WTC11 (cell line): ENCODE measurements around the gene OR6M1.

ENCODE experiments used
- EMX1 ChIP-seq: fragments of 250-450 bp; sonication (Bioruptor Pico); IDR thresholded peaks from 2 replicates; pipeline ENCODE4 v1.8.0; 2021; ENCODE audit warnings: mild to moderate bottlenecking
- ESRRA ChIP-seq: sonication (generic); formaldehyde crosslinking; IDR thresholded peaks from 2 replicates; pipeline ENCODE4 v1.8.1; 2022; ENCODE audit warnings: mild to moderate bottlenecking, missing genetic modification reagents, borderline replicate concordance
- HMGA2 ChIP-seq: fragments of 250-450 bp; sonication (Bioruptor Pico); IDR thresholded peaks from 2 replicates; pipeline ENCODE4 v1.4.0; 2021; ENCODE audit warnings: mild to moderate bottlenecking, moderate library complexity
- NFYB ChIP-seq: sonication (generic); formaldehyde crosslinking; conservative IDR thresholded peaks from 2 replicates; pipeline ENCODE4 v1.8.0; 2022; ENCODE audit warnings: low read depth, missing genetic modification reagents
- NR3C1 ChIP-seq: sonication (generic); formaldehyde crosslinking; conservative IDR thresholded peaks from 2 replicates; pipeline ENCODE4 v1.8.1; 2023; ENCODE audit warnings: low read depth, mild to moderate bottlenecking, missing genetic modification reagents
- TEAD4 ChIP-seq: sonication (generic); formaldehyde crosslinking; IDR thresholded peaks from 2 replicates; pipeline ENCODE4 v1.8.0; 2022; ENCODE audit warnings: mild to moderate bottlenecking, missing genetic modification reagents
- ZNF416 ChIP-seq: fragments of 250-450 bp; sonication (Bioruptor Pico); IDR thresholded peaks from 2 replicates; pipeline ENCODE4 v1.9.0; 2021; ENCODE audit warnings: mild to moderate bottlenecking, inconsistent platforms
- TF ChIP-seq, protein P1 (sequence below): sonication (generic); formaldehyde crosslinking; IDR thresholded peaks from 2 replicates; pipeline ENCODE4 v1.8.0; 2022; ENCODE audit warnings: mild to moderate bottlenecking, missing genetic modification reagents
- TF ChIP-seq, protein P2 (sequence below): fragments of 200-600 bp; IDR thresholded peaks from 2 replicates; pipeline ENCODE4 v1.8.0; 2022; ENCODE audit warnings: antibody characterized with exemption
- TF ChIP-seq, protein P3 (sequence below): sonication (generic); formaldehyde crosslinking; IDR thresholded peaks from 2 replicates; pipeline ENCODE4 v1.8.0; 2022; ENCODE audit warnings: missing genetic modification reagents
- TF ChIP-seq, protein P4 (sequence below): sonication (generic); formaldehyde crosslinking; IDR thresholded peaks from 2 replicates; pipeline ENCODE4 v1.8.1; 2022; ENCODE audit warnings: mild to moderate bottlenecking, moderate library complexity, missing genetic modification reagents
- TF ChIP-seq, protein P5 (sequence below): fragments of 250-450 bp; sonication (Bioruptor Pico); conservative IDR thresholded peaks from 2 replicates; pipeline ENCODE4 v1.9.0; 2021; ENCODE audit warnings: mild to moderate bottlenecking
- TF ChIP-seq, protein P6 (sequence below): sonication (generic); formaldehyde crosslinking; IDR thresholded peaks from 2 replicates; pipeline ENCODE4 v1.8.1; 2023; ENCODE audit warnings: mild to moderate bottlenecking, missing genetic modification reagents, moderate library complexity

DNA sequence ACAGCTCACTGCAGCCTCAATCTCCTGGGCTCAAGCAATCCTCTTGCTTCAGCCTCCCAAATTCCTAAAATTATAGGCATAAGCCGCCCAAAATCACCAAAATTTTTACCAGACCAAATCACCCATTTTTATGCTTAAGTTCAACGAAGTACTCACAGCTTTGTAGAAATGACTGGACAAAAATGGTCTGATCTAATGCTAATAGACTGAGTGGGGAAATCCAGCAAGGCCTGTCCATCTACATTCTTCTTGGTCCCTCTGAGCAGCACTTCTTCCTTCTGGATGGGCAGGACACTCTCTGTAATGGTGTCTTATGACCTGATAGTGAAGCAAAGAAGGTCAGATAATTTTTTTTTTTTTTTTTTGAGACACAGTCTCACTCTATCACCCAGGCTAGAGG is 33.1 kb downstream of the OR6M1 start:
- TF ChIP-seq, protein P1, sequence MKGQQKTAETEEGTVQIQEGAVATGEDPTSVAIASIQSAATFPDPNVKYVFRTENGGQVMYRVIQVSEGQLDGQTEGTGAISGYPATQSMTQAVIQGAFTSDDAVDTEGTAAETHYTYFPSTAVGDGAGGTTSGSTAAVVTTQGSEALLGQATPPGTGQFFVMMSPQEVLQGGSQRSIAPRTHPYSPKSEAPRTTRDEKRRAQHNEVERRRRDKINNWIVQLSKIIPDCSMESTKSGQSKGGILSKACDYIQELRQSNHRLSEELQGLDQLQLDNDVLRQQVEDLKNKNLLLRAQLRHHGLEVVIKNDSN: no peak
- TF ChIP-seq, protein P2, sequence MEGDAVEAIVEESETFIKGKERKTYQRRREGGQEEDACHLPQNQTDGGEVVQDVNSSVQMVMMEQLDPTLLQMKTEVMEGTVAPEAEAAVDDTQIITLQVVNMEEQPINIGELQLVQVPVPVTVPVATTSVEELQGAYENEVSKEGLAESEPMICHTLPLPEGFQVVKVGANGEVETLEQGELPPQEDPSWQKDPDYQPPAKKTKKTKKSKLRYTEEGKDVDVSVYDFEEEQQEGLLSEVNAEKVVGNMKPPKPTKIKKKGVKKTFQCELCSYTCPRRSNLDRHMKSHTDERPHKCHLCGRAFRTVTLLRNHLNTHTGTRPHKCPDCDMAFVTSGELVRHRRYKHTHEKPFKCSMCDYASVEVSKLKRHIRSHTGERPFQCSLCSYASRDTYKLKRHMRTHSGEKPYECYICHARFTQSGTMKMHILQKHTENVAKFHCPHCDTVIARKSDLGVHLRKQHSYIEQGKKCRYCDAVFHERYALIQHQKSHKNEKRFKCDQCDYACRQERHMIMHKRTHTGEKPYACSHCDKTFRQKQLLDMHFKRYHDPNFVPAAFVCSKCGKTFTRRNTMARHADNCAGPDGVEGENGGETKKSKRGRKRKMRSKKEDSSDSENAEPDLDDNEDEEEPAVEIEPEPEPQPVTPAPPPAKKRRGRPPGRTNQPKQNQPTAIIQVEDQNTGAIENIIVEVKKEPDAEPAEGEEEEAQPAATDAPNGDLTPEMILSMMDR: no peak
- no peak for TF ChIP-seq ESRRA (CRISPR knock-in tag)
- TF ChIP-seq EMX1 (CRISPR knock-in tag): no peak
- TF ChIP-seq HMGA2: no peak
- TF ChIP-seq, protein P3, sequence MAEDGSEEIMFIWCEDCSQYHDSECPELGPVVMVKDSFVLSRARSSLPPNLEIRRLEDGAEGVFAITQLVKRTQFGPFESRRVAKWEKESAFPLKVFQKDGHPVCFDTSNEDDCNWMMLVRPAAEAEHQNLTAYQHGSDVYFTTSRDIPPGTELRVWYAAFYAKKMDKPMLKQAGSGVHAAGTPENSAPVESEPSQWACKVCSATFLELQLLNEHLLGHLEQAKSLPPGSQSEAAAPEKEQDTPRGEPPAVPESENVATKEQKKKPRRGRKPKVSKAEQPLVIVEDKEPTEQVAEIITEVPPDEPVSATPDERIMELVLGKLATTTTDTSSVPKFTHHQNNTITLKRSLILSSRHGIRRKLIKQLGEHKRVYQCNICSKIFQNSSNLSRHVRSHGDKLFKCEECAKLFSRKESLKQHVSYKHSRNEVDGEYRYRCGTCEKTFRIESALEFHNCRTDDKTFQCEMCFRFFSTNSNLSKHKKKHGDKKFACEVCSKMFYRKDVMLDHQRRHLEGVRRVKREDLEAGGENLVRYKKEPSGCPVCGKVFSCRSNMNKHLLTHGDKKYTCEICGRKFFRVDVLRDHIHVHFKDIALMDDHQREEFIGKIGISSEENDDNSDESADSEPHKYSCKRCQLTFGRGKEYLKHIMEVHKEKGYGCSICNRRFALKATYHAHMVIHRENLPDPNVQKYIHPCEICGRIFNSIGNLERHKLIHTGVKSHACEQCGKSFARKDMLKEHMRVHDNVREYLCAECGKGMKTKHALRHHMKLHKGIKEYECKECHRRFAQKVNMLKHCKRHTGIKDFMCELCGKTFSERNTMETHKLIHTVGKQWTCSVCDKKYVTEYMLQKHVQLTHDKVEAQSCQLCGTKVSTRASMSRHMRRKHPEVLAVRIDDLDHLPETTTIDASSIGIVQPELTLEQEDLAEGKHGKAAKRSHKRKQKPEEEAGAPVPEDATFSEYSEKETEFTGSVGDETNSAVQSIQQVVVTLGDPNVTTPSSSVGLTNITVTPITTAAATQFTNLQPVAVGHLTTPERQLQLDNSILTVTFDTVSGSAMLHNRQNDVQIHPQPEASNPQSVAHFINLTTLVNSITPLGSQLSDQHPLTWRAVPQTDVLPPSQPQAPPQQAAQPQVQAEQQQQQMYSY (CRISPR knock-in tag): no peak
- no peak for TF ChIP-seq ZNF416
- TF ChIP-seq TEAD4 (CRISPR knock-in tag): no peak
- TF ChIP-seq, protein P4, sequence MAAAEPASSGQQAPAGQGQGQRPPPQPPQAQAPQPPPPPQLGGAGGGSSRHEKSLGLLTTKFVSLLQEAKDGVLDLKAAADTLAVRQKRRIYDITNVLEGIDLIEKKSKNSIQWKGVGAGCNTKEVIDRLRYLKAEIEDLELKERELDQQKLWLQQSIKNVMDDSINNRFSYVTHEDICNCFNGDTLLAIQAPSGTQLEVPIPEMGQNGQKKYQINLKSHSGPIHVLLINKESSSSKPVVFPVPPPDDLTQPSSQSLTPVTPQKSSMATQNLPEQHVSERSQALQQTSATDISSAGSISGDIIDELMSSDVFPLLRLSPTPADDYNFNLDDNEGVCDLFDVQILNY (CRISPR knock-in tag): no peak
- no peak for TF ChIP-seq NR3C1 (CRISPR knock-in tag)
- TF ChIP-seq, protein P5, sequence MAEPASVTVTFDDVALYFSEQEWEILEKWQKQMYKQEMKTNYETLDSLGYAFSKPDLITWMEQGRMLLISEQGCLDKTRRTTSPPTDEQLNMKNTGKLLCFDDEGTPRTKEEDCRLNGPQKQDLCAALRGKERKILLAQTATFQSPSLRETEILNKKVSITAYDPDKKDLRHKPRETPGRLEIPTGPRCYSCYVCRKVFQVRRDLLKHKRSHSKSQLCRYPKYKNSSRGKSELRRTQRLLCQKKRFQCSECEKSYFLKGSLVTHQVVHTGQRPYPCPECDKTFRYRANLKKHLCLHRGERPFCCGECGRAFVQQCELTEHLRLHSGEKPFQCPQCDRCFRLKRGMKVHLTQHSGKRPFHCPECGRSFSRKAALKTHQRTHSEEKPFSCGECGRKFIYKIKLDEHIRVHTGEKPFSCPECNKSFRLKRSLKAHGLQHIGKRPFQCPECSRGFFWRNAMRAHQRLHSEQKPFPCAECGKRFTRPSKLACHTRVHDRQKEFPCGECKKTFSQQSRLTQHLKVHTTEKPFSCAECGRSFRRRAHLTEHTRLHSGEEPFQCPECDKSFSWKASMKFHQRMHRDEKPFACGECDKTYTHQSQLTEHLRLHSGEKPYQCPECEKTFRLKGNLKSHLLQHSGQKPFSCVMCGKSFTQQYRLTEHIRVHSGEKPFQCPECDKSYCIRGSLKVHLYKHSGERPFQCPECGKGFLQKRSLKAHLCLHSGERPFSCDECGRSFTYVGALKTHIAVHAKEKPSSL: no peak
- TF ChIP-seq, protein P6, sequence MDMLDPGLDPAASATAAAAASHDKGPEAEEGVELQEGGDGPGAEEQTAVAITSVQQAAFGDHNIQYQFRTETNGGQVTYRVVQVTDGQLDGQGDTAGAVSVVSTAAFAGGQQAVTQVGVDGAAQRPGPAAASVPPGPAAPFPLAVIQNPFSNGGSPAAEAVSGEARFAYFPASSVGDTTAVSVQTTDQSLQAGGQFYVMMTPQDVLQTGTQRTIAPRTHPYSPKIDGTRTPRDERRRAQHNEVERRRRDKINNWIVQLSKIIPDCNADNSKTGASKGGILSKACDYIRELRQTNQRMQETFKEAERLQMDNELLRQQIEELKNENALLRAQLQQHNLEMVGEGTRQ (CRISPR knock-in tag): no peak
- TF ChIP-seq NFYB (CRISPR knock-in tag): no peak
